H1 (cell line): ENCODE results near the gene TUT1. TPM values are rescaled to one million over a fixed set of nuclear protein-coding genes. Genes with fewer than 3 reads are reported as not detected.

Source experiments
- BCL11A ChIP-seq, 2 experiments: IDR thresholded peaks; one replicate each; pipeline ENCODE4 v1.6.1; 2011; ENCODE audit warnings: low read depth in 2 of 2, low read length in 2 of 2, mild to moderate bottlenecking in 2 of 2
- CBX5 ChIP-seq: fragments of 300-800, 300-1000 bp; sonication (generic); IDR thresholded peaks from 2 replicates; pipeline ENCODE4 v1.7.1; 2016; ENCODE audit warnings: antibody characterized with exemption, low read length, low read depth
- GABPA ChIP-seq: IDR thresholded peaks from 2 replicates; pipeline ENCODE4 v1.6.1; 2011; ENCODE audit warnings: mild to moderate bottlenecking, low read length, moderate library complexity, borderline replicate concordance; ENCODE audit not compliant: insufficient read depth
- NANOG ChIP-seq: IDR thresholded peaks from 2 replicates; pipeline ENCODE4 v1.6.1; 2011; ENCODE audit warnings: low read length, low read depth, mild to moderate bottlenecking, inconsistent platforms; ENCODE audit not compliant: insufficient read depth, poor library complexity, severe bottlenecking
- RXRA ChIP-seq: IDR thresholded peaks from 2 replicates; pipeline ENCODE4 v1.6.1; 2011; ENCODE audit warnings: low read depth, mild to moderate bottlenecking, low read length, moderate library complexity; ENCODE audit not compliant: insufficient read depth
- TCF12 ChIP-seq: IDR thresholded peaks from 2 replicates; pipeline ENCODE4 v1.6.1; 2011; ENCODE audit warnings: low read depth, mild to moderate bottlenecking, low read length
- polyA plus RNA-seq, 7 experiments: library from polyadenylated mRNA; depleted of rRNA in 3 of 7; stranded (reverse) in 5 of 7; unstranded in 2 of 7; fragments of >200 nt in 5 of 7; fragments of 200-250 nt in 2 of 7; gene quantifications; 1 replicate in 5 of 7; 2 replicates in 1 of 7; 4 replicates in 1 of 7; pipeline versions ENCODE4 v1.2.1 to v1.2.3, GENCODE V29; 2011 to 2013; ENCODE audit warnings: missing spikeins in 2 of 7, mixed read lengths in 2 of 7
- total RNA-seq: library from RNA; stranded (reverse); fragmentation: NEBNext Ultra II Directional; extraction: Animal tissue kit (Norgen Biotek cat#: 25700); gene quantifications from 2 replicates; pipeline ENCODE4 v1.2.1, GENCODE V29; 2021

The TUT1 gene
- total and polyA plus RNA-seq, 2 of the 8 experiments (the other 6 are each of a cell fraction or from before 2014, with no cell fraction given) = 17.8 to 24.6 TPM

DNA sequence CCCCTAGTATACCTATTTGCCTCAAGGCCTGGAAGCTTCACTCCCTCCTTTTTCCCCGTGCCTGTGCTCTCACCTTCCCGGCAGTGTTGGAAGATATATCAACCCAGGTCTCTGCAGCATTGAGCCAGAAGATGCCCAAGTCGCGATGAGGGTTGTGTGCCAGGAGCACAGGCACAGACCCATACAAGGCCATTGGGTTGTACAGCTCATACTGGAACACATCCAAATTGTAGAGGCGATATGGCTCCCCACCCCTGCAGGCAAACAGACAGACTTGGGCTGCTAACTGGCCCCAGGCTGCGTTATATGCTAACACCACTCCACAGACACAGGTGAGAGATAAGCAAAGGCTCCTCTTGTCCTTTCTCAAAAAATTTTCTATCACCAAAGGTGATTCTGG, 41.2 kb upstream of the TUT1 start (continued):
- no peak for TF ChIP-seq NANOG
- TF ChIP-seq RXRA = no peak
- TF ChIP-seq TCF12 = no peak
- no peak for TF ChIP-seq BCL11A (IDR thresholded peaks at IDR 0.05; ENCODE audit: low read depth in 2 of 2, low read length in 2 of 2)
- TF ChIP-seq CBX5 = no peak
- TF ChIP-seq GABPA = no peak
